ENCODE results near the gene SLC22A23. TPM values are rescaled to one million over a fixed set of nuclear protein-coding genes. Genes with fewer than 3 reads are reported as not detected.

Gene SLC22A23
- total RNA-seq, 1 experiment from 2014 or later: 5.7 TPM

- peaks cover 19% of the 10 kb centered on the region for H3K4me1 ChIP-seq (ENCODE audit: insufficient read depth, low read length)
- no peak overlapping the region for H3K4me2 ChIP-seq (ENCODE audit: low read length)
- BruUV-seq (replicated peaks): no TSS peak
- H3K4me3 ChIP-seq (ENCODE audit: low read length): no peak overlapping the region
- H3F3A ChIP-seq (ENCODE audit: low read length, unreplicated experiment): no peaks in the 10 kb centered on the region
- intact Hi-C loops (cut with micrococcal nuclease): no loop called here
- TF ChIP-seq CTCF (conservative IDR thresholded peaks at IDR 0.05; ENCODE audit: low read depth, low read length): no peak
- H4K20me1 ChIP-seq (ENCODE audit: low read length): no peaks in the 10 kb centered on the region
- no peak overlapping the region for H3K9ac ChIP-seq (ENCODE audit: low read length)
- ATAC-seq (no peak), DNase-seq (no peak)
- H3K36me3 ChIP-seq (ENCODE audit: low read depth, low read length): no peaks in the 10 kb centered on the region
- POLR2A ChIA-PET (ENCODE audit: unreplicated experiment): no interaction called here
- no peak overlapping the region for H2AFZ ChIP-seq (ENCODE audit: low read length)
- H3K9me2 ChIP-seq (replicated peaks; ENCODE audit: low read length): no peaks in the 10 kb centered on the region
- no peaks in the 10 kb centered on the region for H3K79me2 ChIP-seq (ENCODE audit: low read length)
- no peaks in the 10 kb centered on the region for H3K9me3 ChIP-seq (ENCODE audit: low read length)
- H3K27me3 ChIP-seq (ENCODE audit: low read length): no peaks in the 10 kb centered on the region
- H3K27ac ChIP-seq (ENCODE audit: low read length): no peak overlapping the region
- CTCF ChIA-PET: no interaction called here
Observed at GRCh38 chr6:3364391-3364790, 92.5 kb downstream of the SLC22A23 start.

GRCh38 chr6:3363296-3364025 lies 93.4 kb downstream of the SLC22A23 start:
- Histone ChIP-seq H2AFZ (ENCODE audit: low read length) (no peak overlapping the region), H3K27me3 (ENCODE audit: low read length) (no peaks in the 10 kb centered on the region), H3K36me3 (ENCODE audit: low read depth, low read length) (no peaks in the 10 kb centered on the region), H3K9ac (ENCODE audit: low read length) (peak overlapping the region; percentile 14; the same call in 1 of the 2 replicates), H3K4me1 (ENCODE audit: insufficient read depth, low read length) (peaks cover 19% of the 10 kb centered on the region), H3K9me2 (replicated peaks; ENCODE audit: low read length) (no peaks in the 10 kb centered on the region), H4K20me1 (ENCODE audit: low read length) (no peaks in the 10 kb centered on the region), H3K79me2 (ENCODE audit: low read length) (no peaks in the 10 kb centered on the region), H3K4me2 (ENCODE audit: low read length) (peak overlapping the region; percentile 48), H3K4me3 (ENCODE audit: low read length) (no peak overlapping the region), H3K9me3 (ENCODE audit: low read length) (no peaks in the 10 kb centered on the region), H3F3A (ENCODE audit: low read length, unreplicated experiment) (no peaks in the 10 kb centered on the region), H3K27ac (ENCODE audit: low read length) (peak overlapping the region; percentile 47)
- ChIA-PET CTCF (no interaction called here), POLR2A (ENCODE audit: unreplicated experiment) (no interaction called here)
- intact Hi-C loops (cut with micrococcal nuclease): no loop called here
- ATAC-seq: peak; percentile 92
- peak; percentile 86 for DNase-seq
- TF ChIP-seq EZH2phosphoT487 (IDR thresholded peaks at IDR 0.05; ENCODE audit: borderline replicate concordance, low read length) (no peak), CTCF (conservative IDR thresholded peaks at IDR 0.05; ENCODE audit: low read depth, low read length) (no peak), EZH2 (IDR thresholded peaks at IDR 0.05; ENCODE audit: low read length, unreplicated experiment) (no peak)
- no TSS peak for BruUV-seq (replicated peaks)

DNA sequence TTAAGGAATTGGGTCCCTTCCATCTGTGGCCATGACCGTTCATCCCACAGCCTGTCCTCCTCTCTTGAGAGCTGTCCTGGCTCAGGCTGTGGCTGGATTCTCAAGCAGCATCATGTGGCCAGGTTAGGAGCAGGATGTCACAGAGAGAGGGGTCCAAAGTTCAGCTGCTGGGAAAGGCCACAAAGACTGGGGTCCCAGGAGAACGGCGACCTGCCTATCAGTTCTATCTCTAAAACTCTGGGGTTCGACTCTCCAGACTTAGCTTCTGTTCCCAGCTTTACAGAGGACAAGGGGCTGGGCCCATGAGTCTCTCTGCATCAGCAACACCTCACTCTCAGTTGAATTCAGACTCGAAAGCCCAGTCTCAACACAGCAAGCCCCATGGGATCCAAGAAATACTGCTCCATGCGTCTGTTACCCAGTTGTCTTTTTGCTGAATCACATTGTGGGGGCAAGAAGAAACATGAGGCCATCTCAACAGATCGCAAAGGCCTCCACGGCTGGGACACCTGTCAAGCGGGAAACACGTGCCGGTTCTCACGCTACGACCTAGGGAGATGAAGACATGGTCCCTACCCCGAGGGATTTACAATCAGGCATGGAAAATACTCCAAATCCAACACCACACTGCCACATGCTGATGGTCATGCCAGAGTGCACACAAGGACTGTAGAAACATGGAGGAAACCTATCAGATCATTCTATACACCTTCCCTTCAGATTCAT lies 95.4 kb downstream of the SLC22A23 start:
- H4K20me1 ChIP-seq (ENCODE audit: low read length): no peaks in the 10 kb centered on the region
- CTCF ChIA-PET: no interaction called here
- no peaks in the 10 kb centered on the region for H3K36me3 ChIP-seq (ENCODE audit: low read depth, low read length)
- DNase-seq (no peak), ATAC-seq (no peak)
- POLR2A ChIA-PET (ENCODE audit: unreplicated experiment): no interaction called here
- H3F3A ChIP-seq (ENCODE audit: low read length, unreplicated experiment): no peaks in the 10 kb centered on the region
- H3K9me2 ChIP-seq (replicated peaks; ENCODE audit: low read length): no peaks in the 10 kb centered on the region
- H2AFZ ChIP-seq (ENCODE audit: low read length): no peak overlapping the region
- H3K9ac ChIP-seq (ENCODE audit: low read length): no peak overlapping the region
- peaks cover 33% of the 10 kb centered on the region for H3K4me1 ChIP-seq (ENCODE audit: insufficient read depth, low read length)
- H3K9me3 ChIP-seq (ENCODE audit: low read length): no peaks in the 10 kb centered on the region
- H3K4me2 ChIP-seq (ENCODE audit: low read length): no peak overlapping the region
- H3K27me3 ChIP-seq (ENCODE audit: low read length): no peaks in the 10 kb centered on the region
- intact Hi-C loops (cut with micrococcal nuclease): no loop called here
- no peak overlapping the region for H3K27ac ChIP-seq (ENCODE audit: low read length)
- no peak overlapping the region for H3K4me3 ChIP-seq (ENCODE audit: low read length)
- TF ChIP-seq EZH2 (IDR thresholded peaks at IDR 0.05; ENCODE audit: low read length, unreplicated experiment) (no peak), EZH2phosphoT487 (IDR thresholded peaks at IDR 0.05; ENCODE audit: borderline replicate concordance, low read length) (no peak), CTCF (conservative IDR thresholded peaks at IDR 0.05; ENCODE audit: low read depth, low read length) (no peak)
- BruUV-seq (replicated peaks): no TSS peak
- H3K79me2 ChIP-seq (ENCODE audit: low read length): no peaks in the 10 kb centered on the region

Data from PC-3 (cell line).